Kidney glomerular epithelial cell (primary cell): ENCODE results near the gene NUDT3.
"Not testable (repeated sequence)": the region's sequence is repeated elsewhere in the genome, so short reads cannot be mapped to it uniquely, and the experiment has no call there.

ENCODE experiments used
- DNase-seq: peaks from one replicate; lab custom pipeline; 2025; lab: John Stamatoyannopoulos, UW

Gene NUDT3

GRCh38 chr6:34393191-34393965, 909 bp upstream of the NUDT3 start:
- DNase-seq = no peak

GRCh38 chr6:34391786-34392496, 528 bp downstream of the NUDT3 start:
- DNase-seq = no peak

DNA sequence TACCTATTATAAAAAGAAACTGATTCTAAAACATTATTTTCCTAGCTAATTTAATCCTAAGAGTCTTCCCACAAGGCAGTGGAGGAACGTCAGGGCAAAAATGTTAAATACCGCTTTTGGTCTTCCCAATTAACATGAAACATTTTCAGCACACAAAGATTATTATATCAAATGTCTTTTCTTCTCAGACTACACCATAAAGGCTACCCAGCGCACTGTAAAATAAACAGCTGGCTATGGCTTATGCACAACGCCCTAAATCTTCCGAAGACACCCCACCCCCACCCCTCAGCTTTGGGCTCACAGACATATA, 1.0 kb downstream of the NUDT3 start:
- DNase-seq = no peak

- DNase-seq = peak; percentile 67
Measured at GRCh38 chr6:34390531-34391472, 1.7 kb downstream of the NUDT3 start.

GRCh38 chr6:34389034-34389433, 3.4 kb downstream of the NUDT3 start:
- DNase-seq = no peak

GRCh38 chr6:34388421-34388820, 4.0 kb downstream of the NUDT3 start:
- no peak for DNase-seq

GRCh38 chr6:34386316-34387137, 5.9 kb downstream of the NUDT3 start:
- no peak for DNase-seq

DNA sequence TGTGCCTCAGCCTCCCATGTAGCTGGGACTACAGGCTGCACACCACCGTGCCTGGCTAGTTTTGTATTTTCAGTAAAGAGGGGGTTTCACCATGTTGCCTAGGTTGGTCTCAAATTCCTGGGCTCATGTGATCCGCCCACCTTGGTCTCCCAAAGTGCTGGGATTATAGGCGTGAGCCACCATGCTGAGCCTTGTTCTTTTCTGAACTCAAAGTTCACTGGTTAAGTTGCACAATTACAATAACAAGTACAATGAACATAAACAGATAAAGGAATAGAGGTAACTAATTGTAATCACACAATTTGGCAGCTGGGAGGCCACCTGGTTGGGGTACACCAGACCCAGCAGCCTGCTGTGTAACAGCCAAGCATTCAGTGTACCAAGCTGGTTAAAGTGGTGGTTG, 6.7 kb downstream of the NUDT3 start:
- DNase-seq = no peak

DNA sequence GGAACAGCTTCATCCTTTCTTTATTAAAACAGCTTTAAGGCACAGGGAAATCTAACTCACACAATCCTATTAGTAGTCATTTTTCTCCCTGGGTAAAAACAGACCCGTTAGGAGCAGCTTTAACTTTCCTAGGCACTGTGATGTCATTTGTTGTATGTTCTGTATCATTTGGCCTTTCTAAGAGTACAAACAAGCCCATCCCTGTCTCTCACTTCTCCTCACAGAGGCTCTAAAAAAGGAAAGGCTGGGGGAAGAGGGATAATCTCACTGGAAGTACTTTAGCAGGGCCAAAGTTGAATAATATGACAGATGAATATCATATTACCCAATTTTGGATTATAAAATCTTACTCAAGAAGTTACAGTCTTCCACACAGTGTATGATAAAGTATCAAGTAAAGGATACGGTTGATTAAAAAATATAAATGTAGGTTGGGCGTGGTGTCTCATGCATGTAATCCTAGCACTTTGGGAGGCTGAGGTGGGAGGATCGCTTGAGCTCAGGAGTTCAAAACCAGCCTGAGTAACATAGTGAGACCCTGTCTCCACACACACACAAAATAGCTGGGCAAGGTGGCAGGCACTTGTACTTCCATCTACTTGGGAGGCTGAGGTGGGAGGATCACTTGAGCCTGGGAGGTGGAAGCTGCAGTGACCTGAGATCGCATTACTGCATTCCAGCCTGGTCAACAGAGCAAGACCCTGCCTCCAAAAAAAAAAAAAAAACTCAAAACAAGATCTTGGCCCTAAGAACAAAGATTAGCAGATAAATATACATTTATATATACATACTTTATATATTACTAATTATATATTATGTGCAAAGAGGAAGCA, 7.9 kb downstream of the NUDT3 start:
- no peak for DNase-seq

GRCh38 chr6:34383656-34384320, 8.7 kb downstream of the NUDT3 start:
- DNase-seq = peak; percentile 33

DNA sequence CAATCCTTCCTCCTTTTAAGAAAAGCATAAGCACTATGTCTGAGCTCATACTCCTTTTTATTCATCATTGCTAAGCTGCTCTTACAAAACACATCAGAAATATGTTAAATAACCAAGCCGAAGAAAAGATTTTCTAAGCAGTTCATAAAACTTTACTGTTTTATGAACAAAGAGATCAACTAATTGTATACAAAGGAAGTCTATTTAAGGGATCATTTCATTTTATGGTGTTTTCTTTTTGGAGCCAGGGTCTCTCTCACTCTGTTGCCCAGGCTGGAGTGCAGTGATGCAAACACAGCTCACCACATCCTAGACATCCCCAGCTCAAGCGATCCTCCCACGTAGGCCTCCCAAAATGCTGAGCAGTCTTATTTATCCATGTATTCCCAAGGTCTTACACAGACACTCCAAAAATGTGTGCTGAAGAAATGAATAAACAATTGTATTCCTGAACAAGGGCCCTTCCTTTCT, 9.3 kb downstream of the NUDT3 start:
- DNase-seq = peak; percentile 90

DNA sequence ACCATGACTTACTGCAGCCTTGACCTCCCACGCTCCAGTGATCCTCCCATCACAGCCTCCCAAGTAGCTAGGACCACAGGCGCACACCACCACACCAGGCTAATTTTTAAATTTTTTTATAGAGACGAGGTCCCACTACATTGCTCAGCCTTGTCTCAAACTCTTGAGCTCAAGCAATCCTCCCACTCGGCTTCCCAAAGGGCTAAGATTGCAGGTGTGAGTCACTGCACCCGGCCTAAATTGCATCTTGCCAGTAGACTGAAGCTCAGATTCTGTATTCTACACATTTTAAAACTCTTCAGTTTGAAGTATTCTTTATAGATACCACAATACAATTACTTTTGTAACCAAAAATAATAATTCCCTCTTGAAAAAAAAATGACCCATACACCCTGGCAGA, 11.4 kb downstream of the NUDT3 start:
- DNase-seq = no peak

DNA sequence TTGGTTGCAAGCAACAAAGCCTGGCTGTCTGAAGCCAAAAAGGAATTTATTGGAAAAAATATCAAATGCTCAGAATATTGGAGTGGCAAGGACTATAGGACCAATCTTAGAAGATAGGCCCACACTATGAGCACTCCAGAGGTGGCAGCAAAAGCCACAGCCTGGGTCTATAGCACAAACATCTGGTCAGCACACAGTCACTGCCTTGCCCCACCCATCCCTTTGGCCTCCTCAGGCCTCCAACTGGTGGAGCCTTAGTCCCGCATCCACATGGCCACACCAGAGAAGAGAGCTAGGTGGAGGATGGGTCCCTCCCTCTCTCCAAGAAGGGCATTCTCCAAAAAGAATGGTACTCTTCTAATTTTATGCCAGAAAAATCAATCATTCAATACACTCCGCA, 14.0 kb downstream of the NUDT3 start:
- no peak for DNase-seq

- DNase-seq = no peak
Measured at GRCh38 chr6:34377984-34378383, 14.5 kb downstream of the NUDT3 start.

DNA sequence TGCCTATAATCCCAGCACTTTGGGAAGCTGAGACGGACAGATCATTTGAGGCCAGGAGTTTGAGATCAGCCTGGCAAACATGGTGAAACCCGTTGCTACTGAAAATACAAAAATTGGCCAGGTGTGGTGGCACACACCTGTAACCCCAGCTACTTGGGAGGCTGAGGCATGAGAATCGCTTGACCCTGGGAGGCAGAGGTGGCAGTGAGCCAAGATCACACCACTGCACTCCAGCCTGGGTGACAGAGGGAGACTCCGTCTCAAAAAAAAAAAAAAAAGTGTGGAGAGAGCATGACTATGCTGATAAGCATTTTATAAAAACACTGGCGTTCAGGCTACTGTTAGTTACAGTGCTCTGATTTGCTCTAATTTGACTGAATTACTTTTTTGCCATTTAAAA, 14.9 kb downstream of the NUDT3 start:
- DNase-seq = not testable (repeated sequence)

- DNase-seq = no peak
Measured at GRCh38 chr6:34375833-34376232, 16.6 kb downstream of the NUDT3 start.

- DNase-seq = no peak
Measured at GRCh38 chr6:34374508-34374907, 18.0 kb downstream of the NUDT3 start.

DNA sequence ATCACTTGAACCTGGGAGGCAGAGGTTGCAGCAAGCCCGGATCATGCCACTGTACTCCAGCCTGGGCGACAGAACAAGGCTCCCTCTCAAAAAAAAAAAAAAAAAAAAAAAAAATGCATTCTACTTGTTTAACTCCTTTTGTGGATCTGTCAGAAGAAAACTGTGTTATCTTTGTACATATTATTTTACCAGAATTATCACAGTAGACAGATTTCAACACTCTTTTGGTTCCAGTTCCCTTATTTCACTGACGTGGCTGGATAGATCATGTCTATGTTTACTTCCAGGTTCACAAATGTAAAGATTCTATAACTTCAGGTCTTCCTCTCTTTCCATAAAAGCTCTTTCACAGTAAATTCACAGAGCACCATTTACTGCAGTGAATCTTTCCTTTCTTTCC, 18.4 kb downstream of the NUDT3 start:
- no peak for DNase-seq

DNA sequence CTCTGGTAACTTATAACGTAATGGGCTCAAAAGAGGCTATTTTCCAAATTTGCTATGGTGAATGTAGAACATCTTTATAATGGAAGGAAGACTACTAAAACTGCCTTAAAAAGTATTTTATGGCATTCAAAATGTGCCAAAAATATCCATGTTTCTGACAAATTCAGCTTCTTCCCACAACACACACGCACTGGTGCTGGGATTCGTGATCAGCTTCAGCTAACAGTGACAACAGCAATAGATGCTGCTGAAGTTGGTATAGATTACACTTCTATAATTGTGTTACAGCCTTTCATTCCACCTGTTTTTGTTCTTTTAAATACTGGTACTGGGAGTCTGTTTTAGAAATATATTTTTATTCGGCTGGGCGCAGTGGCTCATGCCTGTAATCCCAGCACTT, 19.0 kb downstream of the NUDT3 start:
- no peak for DNase-seq

DNA sequence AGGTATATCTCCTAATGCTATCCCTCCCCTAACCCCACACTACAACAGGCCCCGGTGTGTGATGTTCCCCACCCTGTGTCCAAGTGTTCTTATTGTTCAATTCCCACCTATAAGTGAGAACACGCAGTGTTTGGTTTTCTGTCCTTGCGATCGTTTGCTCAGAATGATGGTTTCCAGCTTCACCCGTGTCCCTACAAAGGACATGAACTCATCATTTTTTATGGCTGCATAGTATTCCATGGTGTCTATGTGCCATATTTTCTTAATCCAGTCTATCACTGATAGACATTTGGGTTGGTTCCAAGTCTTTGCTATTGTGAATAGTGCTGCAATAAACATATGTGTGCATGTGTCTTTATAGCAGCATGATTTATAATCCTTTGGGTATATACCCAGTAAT, 20.6 kb downstream of the NUDT3 start:
- not testable (repeated sequence) for DNase-seq
